K562 (cell line): ENCODE results near the gene GRIK5. TPM values are rescaled to one million over a fixed set of nuclear protein-coding genes. Genes with fewer than 3 reads are reported as not detected.

Experiments used
- BRCA1 ChIP-seq, 2 experiments: fragments of 450-650 bp in 1 of 2; sonication (generic) in 1 of 2; formaldehyde crosslinking in 1 of 2; IDR thresholded peaks; 2 replicates each; pipeline versions ENCODE4 v1.5.0 to v1.6.1; 2017 to 2020; ENCODE audit warnings: mild to moderate bottlenecking in 1 of 2, missing genetic modification reagents in 1 of 2
- CC2D1A ChIP-seq: fragments of 450-650 bp; IDR thresholded peaks from 2 replicates; pipeline ENCODE4 v1.6.1; 2017; ENCODE audit warnings: mild to moderate bottlenecking
- CCAR2 ChIP-seq: fragments of 200-400 bp; formaldehyde crosslinking; IDR thresholded peaks from 2 replicates; pipeline ENCODE4 v1.6.1; 2017; ENCODE audit warnings: mild to moderate bottlenecking, low read depth, low read length
- DDX20 ChIP-seq: fragments of 450-650 bp; IDR thresholded peaks from 2 replicates; pipeline ENCODE4 v1.6.1; 2016; ENCODE audit warnings: missing genetic modification characterization, low read depth, mild to moderate bottlenecking, missing compliant biosample characterization, moderate library complexity
- E2F6 ChIP-seq, 2 experiments: IDR thresholded peaks; 2 replicates each; pipeline ENCODE4 v1.6.1; 2011; ENCODE audit warnings: borderline replicate concordance in 1 of 2, control low read depth in 1 of 2, low read depth in 1 of 2, low read length in 1 of 2, mild to moderate bottlenecking in 1 of 2, mixed read lengths in 1 of 2, moderate library complexity in 1 of 2; ENCODE audit not compliant: insufficient read depth in 1 of 2, insufficient read length in 1 of 2, poor library complexity in 1 of 2, severe bottlenecking in 1 of 2; ENCODE audit errors: extremely low read depth in 1 of 2
- EZH2 ChIP-seq: IDR thresholded peaks from 2 replicates; pipeline ENCODE4 v1.6.1; 2012; ENCODE audit warnings: low read depth, mild to moderate bottlenecking, inconsistent platforms, low read length, borderline replicate concordance
- HDGF ChIP-seq: fragments of 450-650 bp; IDR thresholded peaks from 2 replicates; pipeline ENCODE4 v1.6.1; 2016
- HLTF ChIP-seq: fragments of 450-650 bp; IDR thresholded peaks from 2 replicates; pipeline ENCODE4 v1.6.1; 2016
- KDM2B ChIP-seq: fragments of 250-450 bp; sonication (Bioruptor Pico); IDR thresholded peaks from 2 replicates; pipeline ENCODE4 v1.8.0; 2021; ENCODE audit warnings: mild to moderate bottlenecking, moderate library complexity
- MTA2 ChIP-seq: fragments of 450-650 bp; IDR thresholded peaks from 2 replicates; pipeline ENCODE4 v1.6.1; 2016; ENCODE audit warnings: low read depth
- NBN ChIP-seq: fragments of 450-650 bp; IDR thresholded peaks from 2 replicates; pipeline ENCODE4 v1.6.1; 2016; ENCODE audit warnings: low read depth, mild to moderate bottlenecking
- NRF1 ChIP-seq, 2 experiments: fragments of 450-650 bp; IDR thresholded peaks in 1 of 2; conservative IDR thresholded peaks in 1 of 2; 2 replicates each; pipeline ENCODE4 v1.6.1; 2014; ENCODE audit warnings: mild to moderate bottlenecking in 2 of 2
- PHF20 ChIP-seq: fragments of 450-650 bp; IDR thresholded peaks from 2 replicates; pipeline ENCODE4 v1.6.1; 2018; ENCODE audit not compliant: partially characterized antibody
- RBM22 ChIP-seq: fragments of 200-400 bp; formaldehyde crosslinking; IDR thresholded peaks from 2 replicates; pipeline ENCODE4 v1.6.1; 2018; ENCODE audit warnings: low read length, low read depth; ENCODE audit not compliant: poor library complexity, severe bottlenecking
- SMAD1 ChIP-seq: fragments of 150-350 bp; IDR thresholded peaks from 2 replicates; pipeline ENCODE4 v1.6.1; 2014; ENCODE audit warnings: low read length, low read depth; ENCODE audit not compliant: partially characterized antibody
- TFAP4 ChIP-seq: sonication (generic); formaldehyde crosslinking; IDR thresholded peaks from 2 replicates; pipeline ENCODE4 v1.8.0; 2022; ENCODE audit warnings: missing genetic modification reagents, mild to moderate bottlenecking, moderate library complexity, borderline replicate concordance
- THRAP3 ChIP-seq: fragments of 450-650 bp; IDR thresholded peaks from 2 replicates; pipeline ENCODE4 v1.6.1; 2016; ENCODE audit warnings: mild to moderate bottlenecking, inconsistent platforms, borderline replicate concordance
- TOE1 ChIP-seq, 2 experiments: fragments of 450-650 bp in 1 of 2; sonication (generic) in 1 of 2; formaldehyde crosslinking in 1 of 2; IDR thresholded peaks; 2 replicates each; pipeline versions ENCODE4 v1.7.1 to v1.8.0; 2016 to 2022; ENCODE audit warnings: borderline replicate concordance in 2 of 2, mild to moderate bottlenecking in 2 of 2, antibody characterized with exemption in 1 of 2, inconsistent platforms in 1 of 2, low read depth in 1 of 2, missing genetic modification reagents in 1 of 2, moderate library complexity in 1 of 2
- ZC3H4 ChIP-seq: sonication (generic); formaldehyde crosslinking; IDR thresholded peaks from 2 replicates; pipeline ENCODE4 v1.9.0; 2021; ENCODE audit warnings: missing genetic modification reagents, borderline replicate concordance
- ZNF12 ChIP-seq: sonication (generic); formaldehyde crosslinking; IDR thresholded peaks from 2 replicates; pipeline ENCODE4 v1.4.0; 2020; ENCODE audit warnings: mild to moderate bottlenecking, missing genetic modification reagents
- ZNF146 ChIP-seq: IDR thresholded peaks from one replicate; pipeline ENCODE4 v1.6.1; 2018; ENCODE audit warnings: missing compliant biosample characterization; ENCODE audit not compliant: unreplicated experiment
- ZNF277 ChIP-seq: fragments of 250-450 bp; sonication (Bioruptor Pico); IDR thresholded peaks from 2 replicates; pipeline ENCODE4 v1.8.0; 2022; ENCODE audit warnings: inconsistent platforms, mild to moderate bottlenecking, moderate library complexity, borderline replicate concordance
- ZNF668 ChIP-seq: fragments of 250-450 bp; sonication (Bioruptor Pico); IDR thresholded peaks from 2 replicates; pipeline ENCODE4 v1.8.0; 2022; ENCODE audit warnings: mild to moderate bottlenecking, inconsistent platforms
- polyA plus RNA-seq, 8 experiments: library from polyadenylated mRNA; depleted of rRNA in 4 of 8; stranded (reverse) in 5 of 8; unstranded in 3 of 8; fragments of >200 nt; fragmentation: Nextera tagmentation in 2 of 8; fragmentation: Illumina TruSeq in 1 of 8; extraction: Ambion mirVana in 2 of 8; extraction: Trizol in 1 of 8; gene quantifications; 2 replicates each; pipeline versions ENCODE4 v1.2.1 to v1.2.3, GENCODE V29; 2011 to 2014; ENCODE audit warnings: inconsistent platforms in 1 of 8, missing spikeins in 1 of 8
- total RNA-seq, 7 experiments: library from RNA; depleted of rRNA in 6 of 7; stranded (reverse); fragments of >200 nt in 6 of 7; fragmentation: Illumina TruSeq in 2 of 7; extraction: Trizol in 2 of 7; gene quantifications; 2 replicates each; pipeline versions ENCODE4 v1.2.1 to v1.2.3, GENCODE V29; 2011 to 2021; ENCODE audit warnings: low replicate concordance in 1 of 7

The GRIK5 gene
- total and polyA plus RNA-seq, 9 of the 15 experiments (the other 6 are each of a cell fraction or from before 2014, with no cell fraction given), result 0.04 to 0.55 (median 0.27) TPM; not detected in 2

- TF ChIP-seq BRCA1 (IDR thresholded peaks at IDR 0.05) (no peak), BRCA1 (CRISPR knock-in tag; IDR thresholded peaks at IDR 0.05) (no peak), KDM2B (CRISPR knock-in tag) (no peak), E2F6 (IDR thresholded peaks at IDR 0.05; ENCODE audit: borderline replicate concordance in 1 of 2, extremely low read depth in 1 of 2, insufficient read depth in 1 of 2, insufficient read length in 1 of 2, low read depth in 1 of 2, low read length in 1 of 2, poor library complexity in 1 of 2, severe bottlenecking in 1 of 2) (peak in 1 of 2 experiments; percentile 50), DDX20 (tag) (no peak), NRF1 (conservative IDR thresholded peaks at IDR 0.05 in 1 of 2, IDR thresholded peaks at IDR 0.05 in 1 of 2) (no peak; a peak in 1 of 4 replicates), ZNF146 (CRISPR knock-in tag) (no peak), NBN (peak; percentile 84), TFAP4 (CRISPR knock-in tag) (peak; percentile 80; the same call in 1 of the 2 replicates), HDGF (peak; percentile 92; the same call in 1 of the 2 replicates), HLTF (peak; percentile 31; the same call in 1 of the 2 replicates), CCAR2 (no peak), PHF20 (no peak), TOE1 (IDR thresholded peaks at IDR 0.05; ENCODE audit: borderline replicate concordance) (peak; percentile 72; the same call in 1 of the 2 replicates), TOE1 (CRISPR knock-in tag; IDR thresholded peaks at IDR 0.05; ENCODE audit: borderline replicate concordance, low read depth) (0 out of 2 replicates have a peak, but pooled peaks have one; percentile 11), THRAP3 (no peak), ZNF12 (no peak), EZH2 (no peak), RBM22 (no peak), SMAD1 (no peak), ZNF668 (CRISPR knock-in tag) (no peak), ZNF277 (CRISPR knock-in tag) (no peak), ZC3H4 (no peak), CC2D1A (peak; percentile 42; the same call in 1 of the 2 replicates), MTA2 (no peak)
These were observed 112.1 kb downstream of the GRIK5 start (continued) for GRCh38 chr19:41957838-41958366.
